ENCODE results near the gene ZNF354B. TPM values are rescaled to one million over a fixed set of nuclear protein-coding genes. Genes with fewer than 3 reads are reported as not detected.

Gene ZNF354B
- total and polyA plus RNA-seq, 9 donors: 9.5 to 21.8 (median 15.4) TPM

Small RNA genes within 50 kb of the gene (small RNA-seq; reads per million reads assigned to genes)
- gene AC126915.2 (not detected), gene AC126915.3 (not detected)

Other genes starting within 250 kb of the ZNF354B start
- 10 to 100 TPM; 21.2 to 40.1 (median 25.5) TPM for gene CLK4, start 232.9 kb upstream of the ZNF354B start, total RNA-seq
- gene CLK4, start 232.9 kb upstream of the ZNF354B start, polyA plus RNA-seq: 10 to 100 TPM; 25.4 to 28.4 TPM
- 10 to 100 TPM in 5 of 7 donors, 1 to 10 TPM in 2; 7.4 to 13.4 (median 10.8) TPM for gene ZNF354A, start 129.3 kb upstream of the ZNF354B start, total RNA-seq
- gene ZNF354A, start 129.3 kb upstream of the ZNF354B start, polyA plus RNA-seq: 1 to 10 TPM; 8.1 to 8.9 TPM
- gene ZFP2, start 36.0 kb downstream of the ZNF354B start, total RNA-seq: 1 to 10 TPM; 1.1 to 4.2 (median 3.4) TPM
- gene ZFP2, start 36.0 kb downstream of the ZNF354B start, polyA plus RNA-seq: 1 to 10 TPM; 2.4 to 3.3 TPM
- gene ZNF454, start 81.2 kb downstream of the ZNF354B start, total RNA-seq: 1 to 10 TPM; 2.9 to 7.4 (median 5.7) TPM
- gene ZNF454, start 81.2 kb downstream of the ZNF354B start, polyA plus RNA-seq: 1 to 10 TPM; 2.2 to 3.2 TPM
- gene GRM6, start 135.4 kb downstream of the ZNF354B start, total RNA-seq: not detected
- gene GRM6, start 135.4 kb downstream of the ZNF354B start, polyA plus RNA-seq: not detected
- gene ZNF879, start 163.9 kb downstream of the ZNF354B start, total RNA-seq: 10 to 100 TPM in 1 of 7 donors, 1 to 10 TPM in 6; 2.5 to 12.1 (median 5.8) TPM
- 1 to 10 TPM; 2.7 to 3.1 TPM for gene ZNF879, start 163.9 kb downstream of the ZNF354B start, polyA plus RNA-seq
- gene ZNF354C, start 200.4 kb downstream of the ZNF354B start, total RNA-seq: 10 to 100 TPM in 3 of 7 donors, 1 to 10 TPM in 4; 4.9 to 11.8 (median 10.0) TPM
- 1 to 10 TPM; 4.1 to 6.2 TPM for gene ZNF354C, start 200.4 kb downstream of the ZNF354B start, polyA plus RNA-seq